HepG2 (cell line): ENCODE measurements around the gene INO80E. TPM values are rescaled to one million over a fixed set of nuclear protein-coding genes. Genes with fewer than 3 reads are reported as not detected.

ENCODE experiments used
- ETV5 ChIP-seq: IDR thresholded peaks from 2 replicates; pipeline ENCODE4 v1.6.1; 2018; ENCODE audit warnings: missing biosample characterization, missing genetic modification reagents, inconsistent platforms, borderline replicate concordance
- ETV6 ChIP-seq: sonication (generic); formaldehyde crosslinking; conservative IDR thresholded peaks from 2 replicates; pipeline ENCODE4 v1.4.0; 2020; ENCODE audit warnings: missing genetic modification reagents
- EZH2 ChIP-seq: conservative IDR thresholded peaks from 2 replicates; pipeline ENCODE4 v1.6.1; 2012; ENCODE audit warnings: mild to moderate bottlenecking, low read depth, low read length, moderate library complexity
- FOXP1 ChIP-seq, 2 experiments: fragments of 450-650 bp in 1 of 2; IDR thresholded peaks; 2 replicates each; pipeline ENCODE4 v1.6.1; 2017 to 2018; ENCODE audit warnings: antibody characterized with exemption in 1 of 2
- GTF3A ChIP-seq: sonication (generic); formaldehyde crosslinking; conservative IDR thresholded peaks from 2 replicates; pipeline ENCODE4 v1.4.0; 2020; ENCODE audit warnings: mild to moderate bottlenecking, missing genetic modification reagents
- HNRNPLL ChIP-seq: fragments of 200-400 bp; formaldehyde crosslinking; IDR thresholded peaks from 2 replicates; pipeline ENCODE4 v1.6.1; 2017; ENCODE audit warnings: mild to moderate bottlenecking, low read depth, low read length; ENCODE audit not compliant: poor library complexity, severe bottlenecking
- KLF6 ChIP-seq: IDR thresholded peaks from 2 replicates; pipeline ENCODE4 v1.8.0; 2016; ENCODE audit warnings: missing biosample characterization, missing genetic modification reagents
- MTF2 ChIP-seq: sonication (generic); formaldehyde crosslinking; IDR thresholded peaks from 2 replicates; pipeline ENCODE4 v1.5.0; 2020; ENCODE audit warnings: missing genetic modification reagents, borderline replicate concordance
- POLR2AphosphoS5 ChIP-seq: IDR thresholded peaks from 2 replicates; pipeline ENCODE4 v1.6.1; 2012; ENCODE audit warnings: low read depth, low read length
- RBM39 ChIP-seq: fragments of 200-400 bp; formaldehyde crosslinking; IDR thresholded peaks from one replicate; pipeline ENCODE4 v1.6.1; 2018; ENCODE audit warnings: antibody characterized with exemption, mild to moderate bottlenecking, low read depth, low read length; ENCODE audit not compliant: poor library complexity, severe bottlenecking
- SNAI1 ChIP-seq: sonication (generic); formaldehyde crosslinking; IDR thresholded peaks from 2 replicates; pipeline ENCODE4 v1.5.0; 2020; ENCODE audit warnings: mild to moderate bottlenecking, missing genetic modification reagents, borderline replicate concordance
- TAF15 ChIP-seq: fragments of 200-400 bp; formaldehyde crosslinking; IDR thresholded peaks from one replicate; pipeline ENCODE4 v1.6.1; 2018; ENCODE audit warnings: mild to moderate bottlenecking, low read depth, low read length; ENCODE audit not compliant: poor library complexity, severe bottlenecking
- TP53 ChIP-seq: sonication (generic); formaldehyde crosslinking; conservative IDR thresholded peaks from 2 replicates; pipeline ENCODE4 v1.4.0; 2020; ENCODE audit warnings: missing genetic modification reagents
- ZFP36 ChIP-seq: fragments of 150-350 bp; IDR thresholded peaks from 2 replicates; pipeline ENCODE4 v1.6.1; 2018; ENCODE audit warnings: borderline replicate concordance, low read length, low read depth; ENCODE audit not compliant: partially characterized antibody
- ZNF160 ChIP-seq: sonication (generic); formaldehyde crosslinking; IDR thresholded peaks from 2 replicates; pipeline ENCODE4 v1.8.0; 2022; ENCODE audit warnings: mild to moderate bottlenecking, inconsistent platforms, missing genetic modification reagents
- ZNF431 ChIP-seq: sonication (generic); formaldehyde crosslinking; IDR thresholded peaks from 2 replicates; pipeline ENCODE4 v1.9.0; 2022; ENCODE audit warnings: missing genetic modification reagents, low read depth, mild to moderate bottlenecking, borderline replicate concordance
- ZNF432 ChIP-seq: sonication (generic); formaldehyde crosslinking; IDR thresholded peaks from 2 replicates; pipeline ENCODE4 v1.5.0; 2020; ENCODE audit warnings: missing genetic modification reagents, mild to moderate bottlenecking, borderline replicate concordance
- ZNF782 ChIP-seq: sonication (generic); formaldehyde crosslinking; IDR thresholded peaks from 2 replicates; pipeline ENCODE4 v1.4.0; 2020; ENCODE audit warnings: missing genetic modification reagents, mild to moderate bottlenecking, borderline replicate concordance
- ZSCAN29 ChIP-seq: sonication (generic); formaldehyde crosslinking; conservative IDR thresholded peaks from 2 replicates; pipeline ENCODE4 v1.4.0; 2020; ENCODE audit warnings: mild to moderate bottlenecking, missing genetic modification reagents
- polyA plus RNA-seq, 8 experiments: library from polyadenylated mRNA; depleted of rRNA in 3 of 8; stranded (reverse) in 7 of 8; unstranded in 1 of 8; fragments of >200 nt; fragmentation: Illumina TruSeq in 4 of 8; extraction: Trizol in 4 of 8; gene quantifications; 2 replicates each; pipeline versions ENCODE4 v1.2.1 to v1.2.3, GENCODE V29; 2011 to 2016; ENCODE audit warnings: low read depth in 4 of 8, missing spikeins in 1 of 8, mixed read lengths in 1 of 8; ENCODE audit not compliant: insufficient read depth in 1 of 8
- total RNA-seq, 5 experiments: library from RNA; depleted of rRNA; stranded (reverse); fragments of >200 nt; fragmentation: Illumina TruSeq; extraction: Trizol; gene quantifications; 2 replicates each; pipeline ENCODE4 v1.2.3, GENCODE V29; 2016; ENCODE audit warnings: low read depth in 1 of 5
- TF ChIP-seq, protein P1 (sequence below): sonication (generic); formaldehyde crosslinking; IDR thresholded peaks from 2 replicates; pipeline ENCODE4 v1.5.0; 2020; ENCODE audit warnings: mild to moderate bottlenecking, missing genetic modification reagents, borderline replicate concordance
- TF ChIP-seq, protein P2 (sequence below): sonication (generic); formaldehyde crosslinking; IDR thresholded peaks from 2 replicates; pipeline ENCODE4 v1.4.0; 2020; ENCODE audit warnings: missing genetic modification reagents
- TF ChIP-seq, protein P3 (sequence below): IDR thresholded peaks from 2 replicates; pipeline ENCODE4 v1.6.1; 2018; ENCODE audit warnings: missing genetic modification reagents, mild to moderate bottlenecking, missing compliant biosample characterization
- TF ChIP-seq, protein P4 (sequence below): IDR thresholded peaks from 2 replicates; pipeline ENCODE4 v1.6.1; 2016; ENCODE audit warnings: missing biosample characterization, missing genetic modification reagents, low read depth

The INO80E gene
- total and polyA plus RNA-seq, 2 of the 13 experiments (the other 11 are each of a cell fraction or from before 2014, with no cell fraction given), result 25.8 to 45.6 TPM

DNA sequence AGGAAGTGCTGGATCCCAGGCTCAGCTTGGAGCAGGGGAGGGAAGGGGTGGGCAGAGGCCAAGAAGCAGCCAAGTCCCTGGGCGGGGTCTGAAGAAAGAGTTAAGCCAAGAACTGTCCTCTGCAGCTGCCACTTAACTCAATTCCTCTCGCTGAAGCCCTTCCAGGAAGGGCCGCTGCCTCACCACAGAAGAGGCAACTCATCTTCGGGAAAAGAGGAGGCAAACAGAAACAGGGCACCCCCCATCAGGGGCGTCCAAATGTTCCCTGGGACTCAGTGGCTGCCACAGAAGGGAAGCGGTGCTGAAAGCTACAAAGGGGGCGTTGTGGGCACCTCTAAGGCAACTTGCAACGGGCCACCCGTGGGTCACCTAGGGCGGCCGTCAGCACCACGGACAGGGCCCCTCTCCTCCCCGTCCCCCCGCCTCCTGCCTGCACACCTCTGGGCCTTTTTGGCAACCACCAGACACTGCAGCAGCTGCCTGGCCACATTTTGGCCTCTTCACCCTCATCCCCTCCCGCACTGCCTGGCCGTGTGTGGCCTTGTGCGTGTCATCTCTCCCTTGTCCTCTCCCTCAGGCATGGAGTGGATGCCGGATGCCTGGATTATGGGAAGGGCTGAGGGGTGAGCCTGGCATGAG is 32.5 kb downstream of the INO80E start (continued):
- TF ChIP-seq, protein P1, sequence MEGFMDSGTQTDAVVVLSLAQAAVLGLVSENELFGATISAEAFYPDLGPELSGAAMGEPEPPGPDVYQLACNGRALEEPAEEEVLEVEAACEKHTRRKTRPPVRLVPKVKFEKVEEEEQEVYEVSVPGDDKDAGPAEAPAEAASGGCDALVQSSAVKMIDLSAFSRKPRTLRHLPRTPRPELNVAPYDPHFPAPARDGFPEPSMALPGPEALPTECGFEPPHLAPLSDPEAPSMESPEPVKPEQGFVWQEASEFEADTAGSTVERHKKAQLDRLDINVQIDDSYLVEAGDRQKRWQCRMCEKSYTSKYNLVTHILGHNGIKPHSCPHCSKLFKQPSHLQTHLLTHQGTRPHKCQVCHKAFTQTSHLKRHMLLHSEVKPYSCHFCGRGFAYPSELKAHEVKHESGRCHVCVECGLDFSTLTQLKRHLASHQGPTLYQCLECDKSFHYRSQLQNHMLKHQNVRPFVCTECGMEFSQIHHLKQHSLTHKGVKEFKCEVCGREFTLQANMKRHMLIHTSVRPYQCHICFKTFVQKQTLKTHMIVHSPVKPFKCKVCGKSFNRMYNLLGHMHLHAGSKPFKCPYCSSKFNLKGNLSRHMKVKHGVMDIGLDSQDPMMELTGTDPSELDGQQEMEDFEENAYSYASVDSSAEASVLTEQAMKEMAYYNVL (CRISPR knock-in tag), result no peak
- TF ChIP-seq, protein P2, sequence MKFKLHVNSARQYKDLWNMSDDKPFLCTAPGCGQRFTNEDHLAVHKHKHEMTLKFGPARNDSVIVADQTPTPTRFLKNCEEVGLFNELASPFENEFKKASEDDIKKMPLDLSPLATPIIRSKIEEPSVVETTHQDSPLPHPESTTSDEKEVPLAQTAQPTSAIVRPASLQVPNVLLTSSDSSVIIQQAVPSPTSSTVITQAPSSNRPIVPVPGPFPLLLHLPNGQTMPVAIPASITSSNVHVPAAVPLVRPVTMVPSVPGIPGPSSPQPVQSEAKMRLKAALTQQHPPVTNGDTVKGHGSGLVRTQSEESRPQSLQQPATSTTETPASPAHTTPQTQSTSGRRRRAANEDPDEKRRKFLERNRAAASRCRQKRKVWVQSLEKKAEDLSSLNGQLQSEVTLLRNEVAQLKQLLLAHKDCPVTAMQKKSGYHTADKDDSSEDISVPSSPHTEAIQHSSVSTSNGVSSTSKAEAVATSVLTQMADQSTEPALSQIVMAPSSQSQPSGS (CRISPR knock-in tag), result no peak
- 0 out of 2 replicates have a peak, but pooled peaks have one; percentile 25 for TF ChIP-seq ETV5 (CRISPR knock-in tag)
- TF ChIP-seq HNRNPLL, result no peak
- TF ChIP-seq, protein P3, sequence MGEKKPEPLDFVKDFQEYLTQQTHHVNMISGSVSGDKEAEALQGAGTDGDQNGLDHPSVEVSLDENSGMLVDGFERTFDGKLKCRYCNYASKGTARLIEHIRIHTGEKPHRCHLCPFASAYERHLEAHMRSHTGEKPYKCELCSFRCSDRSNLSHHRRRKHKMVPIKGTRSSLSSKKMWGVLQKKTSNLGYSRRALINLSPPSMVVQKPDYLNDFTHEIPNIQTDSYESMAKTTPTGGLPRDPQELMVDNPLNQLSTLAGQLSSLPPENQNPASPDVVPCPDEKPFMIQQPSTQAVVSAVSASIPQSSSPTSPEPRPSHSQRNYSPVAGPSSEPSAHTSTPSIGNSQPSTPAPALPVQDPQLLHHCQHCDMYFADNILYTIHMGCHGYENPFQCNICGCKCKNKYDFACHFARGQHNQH, result peak; percentile 52; the same call in 1 of the 2 replicates
- no peak for TF ChIP-seq MTF2
- TF ChIP-seq TP53 (CRISPR knock-in tag), result no peak
- TF ChIP-seq ZNF160 (CRISPR knock-in tag), result no peak
- no peak for TF ChIP-seq ZNF431 (CRISPR knock-in tag)
- no peak for TF ChIP-seq ZNF432
- TF ChIP-seq EZH2, result no peak
- TF ChIP-seq KLF6, result 0 out of 2 replicates have a peak, but pooled peaks have one; percentile 63
- TF ChIP-seq ZNF782 (CRISPR knock-in tag), result no peak
- TF ChIP-seq SNAI1, result no peak
- no peak for TF ChIP-seq TAF15
- TF ChIP-seq RBM39, result no peak
- TF ChIP-seq, protein P4, sequence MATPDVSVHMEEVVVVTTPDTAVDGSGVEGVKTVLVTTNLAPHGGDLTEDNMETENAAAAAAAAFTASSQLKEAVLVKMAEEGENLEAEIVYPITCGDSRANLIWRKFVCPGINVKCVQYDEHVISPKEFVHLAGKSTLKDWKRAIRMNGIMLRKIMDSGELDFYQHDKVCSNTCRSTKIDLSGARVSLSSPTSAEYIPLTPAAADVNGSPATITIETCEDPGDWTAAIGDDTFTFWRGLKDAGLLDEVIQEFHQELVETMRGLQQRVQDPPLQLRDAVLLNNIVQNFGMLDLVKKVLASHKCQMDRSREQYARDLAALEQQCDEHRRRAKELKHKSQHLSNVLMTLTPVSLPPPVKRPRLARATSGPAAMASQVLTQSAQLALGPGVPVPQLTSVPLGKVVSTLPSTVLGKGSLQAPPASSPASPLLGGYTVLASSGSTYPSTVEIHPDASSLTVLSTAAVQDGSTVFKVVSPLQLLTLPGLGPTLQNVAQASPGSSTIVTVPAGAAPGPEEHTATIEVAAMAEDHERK (CRISPR knock-in tag), result no peak
- TF ChIP-seq FOXP1 (IDR thresholded peaks at IDR 0.05), result no peak
- no peak for TF ChIP-seq FOXP1 (CRISPR knock-in tag; IDR thresholded peaks at IDR 0.05)
- TF ChIP-seq GTF3A (CRISPR knock-in tag), result no peak
- no peak for TF ChIP-seq POLR2AphosphoS5
- TF ChIP-seq ETV6, result 0 out of 2 replicates have a peak, but pooled peaks have one; percentile 50
- no peak for TF ChIP-seq ZSCAN29
- TF ChIP-seq ZFP36, result no peak
